HepG2 (cell line): Measurements from ENCODE around the gene G6PC2. TPM values are rescaled to one million over a fixed set of nuclear protein-coding genes. Genes with fewer than 3 reads are reported as not detected.
A peak's percentile ranks its signal among the peaks of the same experiment; 100 is the strongest.

Experiments used
- DNMT1 ChIP-seq: sonication (generic); formaldehyde crosslinking; IDR thresholded peaks from 2 replicates; pipeline ENCODE4 v1.5.1; 2020; ENCODE audit warnings: mild to moderate bottlenecking, missing genetic modification reagents
- ETV5 ChIP-seq: IDR thresholded peaks from 2 replicates; pipeline ENCODE4 v1.6.1; 2018; ENCODE audit warnings: missing biosample characterization, missing genetic modification reagents, inconsistent platforms, borderline replicate concordance
- FOXK2 ChIP-seq: fragments of 450-650 bp; IDR thresholded peaks from 2 replicates; pipeline ENCODE4 v1.6.1; 2016
- GFI1 ChIP-seq: sonication (generic); formaldehyde crosslinking; IDR thresholded peaks from 2 replicates; pipeline ENCODE4 v1.5.0; 2020; ENCODE audit warnings: missing genetic modification reagents, mild to moderate bottlenecking, borderline replicate concordance
- GZF1 ChIP-seq: sonication (generic); formaldehyde crosslinking; IDR thresholded peaks from 2 replicates; pipeline ENCODE4 v1.5.1; 2020; ENCODE audit warnings: mild to moderate bottlenecking, missing genetic modification reagents
- HOXA5 ChIP-seq: sonication (generic); formaldehyde crosslinking; IDR thresholded peaks from 2 replicates; pipeline ENCODE4 v1.4.0; 2020; ENCODE audit warnings: missing genetic modification reagents
- HOXD1 ChIP-seq: sonication (generic); formaldehyde crosslinking; IDR thresholded peaks from 2 replicates; pipeline ENCODE4 v1.5.0; 2020; ENCODE audit warnings: missing genetic modification reagents
- IRF1 ChIP-seq: sonication (generic); formaldehyde crosslinking; IDR thresholded peaks from 2 replicates; pipeline ENCODE4 v1.4.0; 2020; ENCODE audit warnings: low read depth, mild to moderate bottlenecking, missing genetic modification reagents
- ISX ChIP-seq: sonication (generic); formaldehyde crosslinking; conservative IDR thresholded peaks from 2 replicates; pipeline ENCODE4 v1.5.0; 2020; ENCODE audit warnings: missing genetic modification reagents
- KLF16 ChIP-seq, 2 experiments: sonication (generic) in 1 of 2; formaldehyde crosslinking in 1 of 2; IDR thresholded peaks; 2 replicates each; pipeline versions ENCODE4 v1.6.1 to v1.8.0; 2016 to 2023; ENCODE audit warnings: missing genetic modification reagents in 2 of 2, missing compliant biosample characterization in 1 of 2
- MAFF ChIP-seq: IDR thresholded peaks from 2 replicates; pipeline ENCODE4 v1.6.1; 2011; ENCODE audit warnings: low read depth, low read length, improper control_type of control experiment
- MED13 ChIP-seq: sonication (generic); formaldehyde crosslinking; IDR thresholded peaks from 2 replicates; pipeline ENCODE4 v1.5.0; 2020; ENCODE audit warnings: missing genetic modification reagents
- MTA1 ChIP-seq: sonication (generic); formaldehyde crosslinking; IDR thresholded peaks from 2 replicates; pipeline ENCODE4 v1.4.0; 2020; ENCODE audit warnings: missing genetic modification reagents, mild to moderate bottlenecking, borderline replicate concordance
- RARA ChIP-seq: IDR thresholded peaks from 2 replicates; pipeline ENCODE4 v1.6.1; 2016; ENCODE audit warnings: missing genetic modification reagents, missing compliant biosample characterization
- SCMH1 ChIP-seq: sonication (generic); formaldehyde crosslinking; IDR thresholded peaks from 2 replicates; pipeline ENCODE4 v1.9.0; 2021; ENCODE audit warnings: missing genetic modification reagents, mild to moderate bottlenecking, borderline replicate concordance
- SIX1 ChIP-seq: sonication (generic); formaldehyde crosslinking; IDR thresholded peaks from 2 replicates; pipeline ENCODE4 v1.4.0; 2020; ENCODE audit warnings: missing genetic modification reagents, borderline replicate concordance
- USF2 ChIP-seq, 2 experiments: sonication (generic) in 1 of 2; formaldehyde crosslinking in 1 of 2; IDR thresholded peaks; 2 replicates each; pipeline versions ENCODE4 v1.5.1 to v1.6.1; 2011 to 2020; ENCODE audit warnings: borderline replicate concordance in 1 of 2, low read depth in 1 of 2, low read length in 1 of 2, mild to moderate bottlenecking in 1 of 2, missing genetic modification reagents in 1 of 2, moderate library complexity in 1 of 2
- ZBTB7A ChIP-seq: sonication (generic); formaldehyde crosslinking; IDR thresholded peaks from 2 replicates; pipeline ENCODE4 v1.8.0; 2022; ENCODE audit warnings: mild to moderate bottlenecking, missing genetic modification reagents
- ZKSCAN5 ChIP-seq: sonication (generic); formaldehyde crosslinking; IDR thresholded peaks from 2 replicates; pipeline ENCODE4 v1.5.1; 2020; ENCODE audit warnings: mild to moderate bottlenecking, missing genetic modification reagents
- ZNF20 ChIP-seq: sonication (generic); formaldehyde crosslinking; IDR thresholded peaks from 2 replicates; pipeline ENCODE4 v1.4.0; 2020; ENCODE audit warnings: mild to moderate bottlenecking, moderate library complexity, missing genetic modification reagents
- ZNF224 ChIP-seq: sonication (generic); formaldehyde crosslinking; IDR thresholded peaks from 2 replicates; pipeline ENCODE4 v1.5.0; 2020; ENCODE audit warnings: mild to moderate bottlenecking, missing genetic modification reagents
- ZNF275 ChIP-seq: sonication (generic); formaldehyde crosslinking; IDR thresholded peaks from 2 replicates; pipeline ENCODE4 v1.8.0; 2022; ENCODE audit warnings: missing genetic modification reagents, mild to moderate bottlenecking, inconsistent platforms, borderline replicate concordance
- ZNF552 ChIP-seq: sonication (generic); formaldehyde crosslinking; IDR thresholded peaks from 2 replicates; pipeline ENCODE4 v1.9.0; 2022; ENCODE audit warnings: missing genetic modification reagents, mild to moderate bottlenecking, borderline replicate concordance
- ZNF678 ChIP-seq: sonication (generic); formaldehyde crosslinking; IDR thresholded peaks from 2 replicates; pipeline ENCODE4 v1.4.0; 2020; ENCODE audit warnings: mild to moderate bottlenecking, missing genetic modification reagents
- ZNF839 ChIP-seq: sonication (generic); formaldehyde crosslinking; IDR thresholded peaks from 2 replicates; pipeline ENCODE4 v1.4.0; 2020; ENCODE audit warnings: missing genetic modification reagents, mild to moderate bottlenecking, borderline replicate concordance
- ZNF841 ChIP-seq: sonication (generic); formaldehyde crosslinking; IDR thresholded peaks from 2 replicates; pipeline ENCODE4 v1.8.1; 2023; ENCODE audit warnings: missing genetic modification reagents, borderline replicate concordance
- ZNF891 ChIP-seq: sonication (generic); formaldehyde crosslinking; IDR thresholded peaks from 2 replicates; pipeline ENCODE4 v1.5.0; 2020; ENCODE audit warnings: mild to moderate bottlenecking, missing genetic modification reagents
- polyA plus RNA-seq, 8 experiments: library from polyadenylated mRNA; depleted of rRNA in 3 of 8; stranded (reverse) in 7 of 8; unstranded in 1 of 8; fragments of >200 nt; fragmentation: Illumina TruSeq in 4 of 8; extraction: Trizol in 4 of 8; gene quantifications; 2 replicates each; pipeline versions ENCODE4 v1.2.1 to v1.2.3, GENCODE V29; 2011 to 2016; ENCODE audit warnings: low read depth in 4 of 8, missing spikeins in 1 of 8, mixed read lengths in 1 of 8; ENCODE audit not compliant: insufficient read depth in 1 of 8
- total RNA-seq, 5 experiments: library from RNA; depleted of rRNA; stranded (reverse); fragments of >200 nt; fragmentation: Illumina TruSeq; extraction: Trizol; gene quantifications; 2 replicates each; pipeline ENCODE4 v1.2.3, GENCODE V29; 2016; ENCODE audit warnings: low read depth in 1 of 5

The G6PC2 gene
- total and polyA plus RNA-seq, 2 of the 13 experiments (the other 11 are each of a cell fraction or from before 2014, with no cell fraction given), result not detected

- TF ChIP-seq ZNF678 (CRISPR knock-in tag), result no peak
- TF ChIP-seq ZBTB7A (CRISPR knock-in tag), result no peak
- TF ChIP-seq MTA1, result no peak
- 0 out of 2 replicates have a peak, but pooled peaks have one; percentile 24 for TF ChIP-seq MED13 (CRISPR knock-in tag)
- TF ChIP-seq ZNF891, result peak; percentile 72; the same call in 1 of the 2 replicates
- no peak for TF ChIP-seq ZNF841
- TF ChIP-seq ZNF552 (CRISPR knock-in tag), result no peak
- TF ChIP-seq GZF1 (CRISPR knock-in tag), result no peak
- TF ChIP-seq ETV5, result no peak; the same call in none of the 2 replicates
- peak; percentile 82; the same call in 1 of the 2 replicates for TF ChIP-seq HOXA5
- TF ChIP-seq KLF16 (CRISPR knock-in tag; IDR thresholded peaks at IDR 0.05), result peak in 1 of 2 experiments; percentile 57; a peak in 1 of 4 replicates
- 0 out of 2 replicates have a peak, but pooled peaks have one; percentile 2 for TF ChIP-seq MAFF
- TF ChIP-seq RARA (CRISPR knock-in tag), result no peak
- TF ChIP-seq HOXD1 (CRISPR knock-in tag), result peak; percentile 76; the same call in 1 of the 2 replicates
- no peak for TF ChIP-seq ZNF20
- TF ChIP-seq ISX (CRISPR knock-in tag), result no peak
- TF ChIP-seq ZNF839 (CRISPR knock-in tag), result peak; percentile 93; the same call in 1 of the 2 replicates
- TF ChIP-seq SIX1 (CRISPR knock-in tag), result no peak
- no peak for TF ChIP-seq SCMH1 (CRISPR knock-in tag)
- no peak for TF ChIP-seq ZKSCAN5 (CRISPR knock-in tag)
- TF ChIP-seq GFI1 (CRISPR knock-in tag), result no peak
- TF ChIP-seq IRF1 (CRISPR knock-in tag), result no peak
- no peak for TF ChIP-seq FOXK2
- no peak for TF ChIP-seq ZNF224 (CRISPR knock-in tag)
- 0 out of 2 replicates have a peak, but pooled peaks have one; percentile 9 for TF ChIP-seq USF2 (IDR thresholded peaks at IDR 0.05; ENCODE audit: low read depth, low read length)
- no peak for TF ChIP-seq USF2 (CRISPR knock-in tag; IDR thresholded peaks at IDR 0.05; ENCODE audit: borderline replicate concordance)
- TF ChIP-seq ZNF275 (CRISPR knock-in tag), result peak; percentile 90; the same call in 1 of the 2 replicates
- TF ChIP-seq DNMT1 (CRISPR knock-in tag), result no peak
Measured at GRCh38 chr2:168890006-168890782, 10.9 kb upstream of the G6PC2 start, which contains the start of gene SPC25 (continued).
